H54 (cell line): Measurements from ENCODE around the gene THUMPD3.
A peak's percentile ranks its signal among the peaks of the same experiment; 100 is the strongest.

ENCODE experiments used
- DNase-seq: peaks from one replicate; pipeline ENCODE4 v3.0.0; 2011; ENCODE audit warnings: low spot score, mixed read lengths; ENCODE audit not compliant: insufficient read length
- FAIRE-seq: peaks from 3 replicates; lab custom pipeline; 2011; peaks lifted over from hg19 to GRCh38; lab: Jason Lieb, UNC
- POLR2A ChIP-seq: IDR thresholded peaks from 2 replicates; pipeline ENCODE4 v1.6.1; 2011; ENCODE audit warnings: low read depth, mild to moderate bottlenecking, low read length

Gene THUMPD3

DNA sequence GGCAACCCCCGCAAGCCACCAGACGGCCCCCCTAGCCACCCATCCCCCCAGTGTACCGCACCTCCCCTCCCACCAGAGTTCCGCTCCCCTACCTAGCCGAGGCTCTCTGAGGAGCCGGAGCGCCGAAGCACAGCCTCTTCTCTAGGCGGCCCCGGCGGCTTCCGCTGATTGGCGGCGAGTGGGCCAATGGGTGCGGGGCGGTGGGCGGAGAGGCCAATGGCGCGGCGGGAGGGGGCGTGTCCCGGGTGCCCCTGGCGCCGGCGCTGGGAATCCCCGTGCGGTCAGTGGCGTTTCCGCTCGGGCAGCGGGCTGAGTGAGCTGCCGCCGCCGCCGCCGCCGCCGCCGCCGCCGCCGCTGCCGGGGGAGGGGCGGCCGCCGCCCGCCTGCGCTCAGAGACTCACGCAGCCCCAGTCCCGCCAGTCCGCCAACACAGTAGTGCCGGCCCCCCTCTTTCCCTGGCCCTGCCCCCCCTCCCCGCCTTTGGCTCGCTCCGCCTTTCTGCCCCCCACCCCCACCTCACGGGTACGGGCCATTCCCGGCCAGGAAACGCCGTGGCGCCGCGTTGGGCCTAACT is 34.6 kb downstream of the THUMPD3 start, which contains the start of gene SETD5:
Gene SETD5, plus strand, starts transcription at position 284 of the 574 bp plus-strand sequence. CDS start 31,324 bp downstream, outside the sequence.
- DNase-seq (peak; percentile 86), FAIRE-seq (no peak)
- peak; percentile 92 for TF ChIP-seq POLR2A

- FAIRE-seq (no peak), DNase-seq (no peak)
- no peak; the same call in 1 of the 2 replicates for TF ChIP-seq POLR2A
These were observed 35.2 kb downstream of the THUMPD3 start for GRCh38 chr3:9397906-9398699.

GRCh38 chr3:9398700-9399336 is 36.0 kb downstream of the THUMPD3 start:
- FAIRE-seq (no peak), DNase-seq (no peak)
- no peak for TF ChIP-seq POLR2A

- no peak for TF ChIP-seq POLR2A
- no peak for FAIRE-seq
These were observed 36.5 kb downstream of the THUMPD3 start for GRCh38 chr3:9399337-9399703.

DNA sequence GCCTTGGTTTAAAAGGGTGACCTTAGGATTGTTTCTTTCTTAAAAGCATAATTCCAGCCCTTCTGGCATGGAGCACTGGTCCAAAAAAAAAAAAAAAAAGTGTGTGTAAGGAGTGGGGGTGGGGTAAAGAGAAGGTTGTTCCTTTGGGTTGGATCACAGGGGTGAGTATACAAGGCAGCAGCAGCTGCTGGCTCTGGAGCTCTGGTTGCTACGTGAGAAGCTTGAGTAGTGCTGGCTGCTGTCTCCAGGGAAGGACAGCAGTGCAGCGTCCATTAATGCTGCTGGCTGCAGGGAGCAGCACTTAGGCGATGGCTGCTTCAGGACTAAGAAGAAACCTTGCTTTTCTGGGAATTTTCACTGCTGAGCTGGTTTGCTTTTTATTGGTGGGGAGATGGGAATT is 36.9 kb downstream of the THUMPD3 start:
- FAIRE-seq: peak; percentile 89
- peak; percentile 42 for DNase-seq
- TF ChIP-seq POLR2A: no peak

More at GRCh38 chr3:9399337-9399703, 36.5 kb downstream of the THUMPD3 start:
- no peak for DNase-seq

DNA sequence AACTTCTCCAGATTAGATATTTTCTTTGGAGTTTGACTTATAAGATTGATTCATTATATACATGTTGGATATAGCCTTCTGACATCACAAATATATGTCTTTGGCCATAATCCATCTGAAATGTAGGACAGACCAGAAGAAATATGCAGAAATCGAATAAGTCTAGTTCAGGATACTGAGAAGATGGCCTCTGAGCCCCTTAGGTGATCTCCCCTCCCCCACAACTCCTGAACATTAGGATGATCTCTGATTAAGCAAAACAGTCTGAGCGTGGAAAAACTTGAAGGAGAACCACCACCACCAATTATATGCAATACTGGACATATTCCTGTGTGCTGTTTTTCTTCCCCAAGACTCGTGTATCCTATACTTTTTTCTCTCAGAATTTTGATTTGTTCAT is 37.8 kb downstream of the THUMPD3 start:
- no peak for DNase-seq
- TF ChIP-seq POLR2A: no peak
- FAIRE-seq: no peak

- no peak for TF ChIP-seq POLR2A
- FAIRE-seq: no peak
- DNase-seq: no peak
These were observed 39.1 kb downstream of the THUMPD3 start for GRCh38 chr3:9401986-9402385.

DNA sequence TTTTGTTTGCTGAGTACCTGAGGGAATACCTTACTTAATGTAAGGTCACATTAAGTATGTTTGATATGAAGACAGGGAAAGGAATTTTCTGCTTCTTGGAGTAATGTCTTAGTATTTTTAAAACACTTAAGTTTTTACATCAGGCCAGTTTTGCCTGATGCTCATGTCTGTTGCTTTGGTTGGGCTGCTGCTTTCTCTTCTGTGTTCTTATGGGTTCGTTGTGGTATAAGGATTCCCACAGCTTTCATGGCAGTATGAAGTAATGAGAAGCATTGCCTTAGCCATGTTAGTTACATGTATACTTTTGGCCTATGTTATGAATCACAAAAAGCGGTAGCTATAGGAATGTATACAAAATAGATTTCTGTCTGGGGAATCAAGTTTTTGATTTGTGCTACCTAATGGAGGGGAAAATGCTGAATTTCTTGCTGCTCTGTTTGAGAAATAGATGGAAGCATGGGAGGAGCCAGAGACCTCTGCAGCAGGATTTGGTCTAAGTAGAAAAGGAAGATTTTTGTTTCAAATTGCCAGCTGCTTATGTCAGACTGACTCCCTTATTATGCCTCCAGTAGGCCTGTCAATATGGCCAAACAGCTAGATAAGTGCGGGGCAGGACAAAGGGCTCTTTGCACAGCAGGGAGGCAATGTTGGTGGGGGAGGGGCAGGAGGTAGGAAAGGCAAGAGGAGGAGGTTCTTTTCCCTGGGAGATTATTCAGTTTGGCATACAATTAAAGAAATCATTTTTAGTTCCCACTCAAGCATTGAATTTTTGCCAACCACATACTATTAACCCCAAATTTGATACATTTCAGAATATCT is 39.8 kb downstream of the THUMPD3 start:
- FAIRE-seq (peak; percentile 41), DNase-seq (no peak)
- TF ChIP-seq POLR2A: no peak

GRCh38 chr3:9403463-9403862 is 40.6 kb downstream of the THUMPD3 start:
- FAIRE-seq (no peak), DNase-seq (no peak)
- TF ChIP-seq POLR2A: no peak

- DNase-seq: no peak
- FAIRE-seq: peak; percentile 66
- no peak for TF ChIP-seq POLR2A
These were observed 41.8 kb downstream of the THUMPD3 start for GRCh38 chr3:9404680-9405079.

- DNase-seq (no peak), FAIRE-seq (peak; percentile 52)
- TF ChIP-seq POLR2A: no peak
These were observed 42.9 kb downstream of the THUMPD3 start for GRCh38 chr3:9405756-9406155.

DNA sequence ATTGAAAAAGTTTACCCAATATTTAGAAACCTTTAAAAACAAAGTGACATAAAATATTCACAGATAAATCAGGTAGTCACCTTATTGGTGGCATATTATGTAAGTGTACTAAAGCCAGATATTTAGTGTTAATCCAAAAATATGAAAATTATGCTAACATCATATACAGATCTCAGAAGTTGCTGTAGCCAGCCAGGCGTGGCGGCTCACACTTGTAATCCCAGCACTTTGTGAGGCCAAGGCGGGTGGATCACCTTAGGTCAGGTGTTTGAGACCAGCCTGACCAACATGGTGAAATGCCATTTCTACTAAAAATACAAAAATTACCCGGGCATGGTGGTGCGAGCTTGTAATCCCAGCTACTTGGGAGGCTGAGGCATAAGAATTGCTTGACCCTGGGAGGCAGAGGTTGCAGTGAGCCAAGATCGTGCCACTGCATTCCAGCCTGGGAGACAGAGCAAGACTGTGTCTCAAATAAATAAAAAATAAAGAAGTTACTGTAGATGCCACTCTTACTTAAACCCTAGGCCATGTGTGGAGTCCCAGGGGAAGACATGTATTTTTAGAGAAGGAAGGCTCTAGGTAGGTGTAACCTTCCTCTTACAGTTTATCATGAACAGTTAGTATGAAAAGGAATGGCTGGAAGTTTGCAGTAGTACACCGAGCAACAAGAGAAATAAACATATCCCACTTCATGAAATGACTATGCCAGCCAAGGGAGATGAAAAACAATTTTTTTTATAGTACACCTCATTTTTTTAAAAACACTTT is 44.2 kb downstream of the THUMPD3 start:
- FAIRE-seq: no peak
- no peak for TF ChIP-seq POLR2A

DNA sequence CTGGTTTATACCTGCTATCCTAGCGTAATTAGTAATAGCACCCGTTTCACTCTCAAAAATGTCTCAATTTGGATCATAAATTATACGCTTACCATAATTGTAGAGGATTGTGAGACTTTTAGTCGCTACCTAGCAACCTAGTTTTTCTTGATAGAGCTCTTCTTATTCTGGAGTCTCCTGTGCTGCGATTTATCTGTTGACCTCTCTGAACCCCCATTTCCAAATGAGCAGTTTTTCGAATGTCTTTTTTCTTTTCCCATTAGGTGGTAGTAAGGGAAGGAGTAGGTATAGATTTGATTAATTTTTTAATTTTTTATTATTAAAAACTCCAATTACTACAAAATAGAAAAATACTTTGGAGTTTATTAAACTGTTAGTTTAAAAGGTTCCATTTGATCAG is 45.2 kb downstream of the THUMPD3 start:
- DNase-seq: no peak
- TF ChIP-seq POLR2A: no peak
- FAIRE-seq: no peak

More for the DNA sequence above, 44.2 kb downstream of the THUMPD3 start:
- no peak for DNase-seq
